HAP-1 (cell line): Measurements from ENCODE around the gene KATNBL1.
A peak's percentile ranks its signal among the peaks of the same experiment; 100 is the strongest.
"Not testable (repeated sequence)": the region's sequence is repeated elsewhere in the genome, so short reads cannot be mapped to it uniquely, and the experiment has no call there.

Experiments
- DNase-seq, 2 experiments: peaks; one replicate each; pipeline ENCODE4 v3.0.0-alpha.2; 2016 to 2020; ENCODE audit warnings: low spot score in 2 of 2
- H3K27me3 ChIP-seq: fragments of 250-450 bp; sonication (Bioruptor Pico); 2 replicates; pipeline ENCODE4 v1.5.1; 2020; ENCODE audit warnings: low read depth, mild to moderate bottlenecking, moderate library complexity
- H3K36me3 ChIP-seq: fragments of 250-450 bp; sonication (Bioruptor Pico); replicated peaks from 2 replicates; pipeline ENCODE4 v1.5.1; 2020; ENCODE audit warnings: mild to moderate bottlenecking
- H3K4me1 ChIP-seq: fragments of 250-450 bp; sonication (Bioruptor Pico); 2 replicates; pipeline ENCODE4 v1.5.1; 2020; ENCODE audit warnings: mild to moderate bottlenecking
- H3K4me3 ChIP-seq: fragments of 250-450 bp; sonication (Bioruptor Pico); 2 replicates; pipeline ENCODE4 v1.5.1; 2020; ENCODE audit warnings: mild to moderate bottlenecking, moderate library complexity
- H3K9me3 ChIP-seq: fragments of 250-450 bp; sonication (Bioruptor Pico); 2 replicates; pipeline ENCODE4 v1.5.1; 2020; ENCODE audit warnings: mild to moderate bottlenecking, moderate library complexity
- in situ Hi-C: fragments of 300-500 bp; cut with MboI; formaldehyde crosslinking; loops from 3 replicates; pipeline ENCODE4 v1.14.3; 2020; ENCODE audit warnings: low sequenced_read_pairs, inconsistent platforms, mixed read lengths

KATNBL1 gene

DNA sequence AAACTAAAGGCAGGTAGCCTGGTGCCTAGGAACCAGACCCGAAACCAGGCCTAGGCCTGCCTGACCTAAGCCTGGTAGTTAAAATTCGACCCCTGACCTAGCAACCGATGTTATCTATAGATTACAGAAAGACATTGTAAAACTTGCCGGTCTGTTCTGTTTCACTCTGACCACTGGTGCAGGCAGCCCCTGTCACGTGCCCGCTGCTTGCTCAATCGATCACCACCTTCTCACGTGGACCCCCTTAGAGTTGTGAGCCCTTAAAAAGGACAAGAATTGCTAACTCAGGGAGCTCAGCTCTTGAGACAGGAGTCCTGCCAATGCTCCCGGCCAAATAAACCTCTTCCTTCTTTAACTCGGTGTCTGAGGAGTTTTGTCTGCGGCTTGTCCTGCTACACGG is 88.1 kb downstream of the KATNBL1 start:
- DNase-seq, H3K36me3 ChIP-seq, H3K9me3 ChIP-seq, H3K27me3 ChIP-seq, in situ Hi-C loops, H3K4me3 ChIP-seq: not testable (repeated sequence)
- peaks cover 11% of the 10 kb centered on the region for H3K4me1 ChIP-seq

DNA sequence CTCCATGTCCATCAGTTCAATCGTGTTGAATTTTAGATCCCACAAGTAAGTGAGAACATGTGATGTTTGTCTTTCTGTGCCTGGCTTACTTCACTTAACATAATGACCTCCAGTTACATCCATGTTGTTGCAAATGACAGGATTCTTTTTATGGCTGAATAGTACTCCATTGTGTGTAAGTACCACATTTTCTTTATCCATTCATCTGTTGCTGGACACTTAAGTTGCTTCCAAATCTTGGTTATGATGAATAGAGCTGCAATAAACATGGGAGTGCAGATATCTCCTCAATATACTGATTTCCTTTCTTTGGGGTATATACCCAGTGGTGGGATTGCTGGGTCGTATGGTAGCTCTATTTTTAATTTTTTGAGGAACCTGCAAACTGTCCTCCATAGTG is 89.5 kb downstream of the KATNBL1 start:
- H3K4me3 ChIP-seq, H3K36me3 ChIP-seq, H3K9me3 ChIP-seq, H3K4me1 ChIP-seq, H3K27me3 ChIP-seq, DNase-seq, in situ Hi-C loops: not testable (repeated sequence)

DNA sequence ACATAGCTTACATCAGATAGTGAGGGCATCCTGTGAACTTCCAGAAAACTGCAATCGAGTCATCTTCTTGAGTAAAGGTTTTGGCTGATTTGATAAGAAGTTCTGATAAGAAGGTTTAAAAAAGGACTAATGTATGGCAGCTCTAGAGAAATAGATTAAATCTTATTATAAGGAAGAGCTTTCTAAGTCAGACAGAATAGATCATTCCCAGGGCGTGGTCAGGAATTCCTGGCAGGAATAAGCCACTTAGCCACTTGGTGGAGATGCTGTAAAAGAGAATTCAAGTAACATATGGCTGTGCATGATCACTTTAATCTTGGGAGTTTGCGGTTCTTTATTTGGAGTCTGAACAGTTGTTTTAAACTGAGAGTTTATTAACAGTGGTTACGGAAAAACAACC is 90.6 kb downstream of the KATNBL1 start:
- in situ Hi-C loops, result no loop called here
- no peak overlapping the region for H3K4me3 ChIP-seq

DNA sequence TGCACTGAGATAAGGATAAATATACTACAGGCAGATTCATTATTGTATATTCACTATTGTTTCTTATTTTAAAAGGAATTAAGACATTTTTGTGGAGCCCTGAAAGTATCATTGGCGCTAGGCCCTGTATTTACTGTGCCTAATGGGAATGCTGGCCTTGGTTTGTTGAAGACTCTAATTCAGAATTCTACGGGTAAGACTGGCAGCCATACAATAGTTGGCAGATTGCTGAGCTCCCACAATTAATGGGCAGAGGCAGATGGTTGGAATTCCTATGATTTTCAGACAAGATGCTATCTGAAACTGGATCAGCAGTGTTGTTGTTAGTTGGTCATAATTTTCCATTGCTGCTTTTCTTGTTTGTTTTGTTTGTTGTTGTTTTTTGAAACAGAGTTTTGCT is 93.3 kb downstream of the KATNBL1 start:
- Histone ChIP-seq H3K4me1 (peaks cover 2% of the 10 kb centered on the region; the same call in 1 of the 2 replicates), H3K9me3 (no peaks in the 10 kb centered on the region), H3K36me3 (no peaks in the 10 kb centered on the region), H3K27me3 (no peaks in the 10 kb centered on the region), H3K4me3 (no peak overlapping the region)
- DNase-seq, result no peak
- in situ Hi-C loops, result no loop called here

More for the DNA sequence above, 90.6 kb downstream of the KATNBL1 start:
- Histone ChIP-seq H3K36me3 (no peaks in the 10 kb centered on the region), H3K4me1 (peaks cover 2% of the 10 kb centered on the region; the same call in 1 of the 2 replicates), H3K9me3 (no peaks in the 10 kb centered on the region), H3K27me3 (no peaks in the 10 kb centered on the region)
- DNase-seq, result peak; percentile 24 to 25

DNA sequence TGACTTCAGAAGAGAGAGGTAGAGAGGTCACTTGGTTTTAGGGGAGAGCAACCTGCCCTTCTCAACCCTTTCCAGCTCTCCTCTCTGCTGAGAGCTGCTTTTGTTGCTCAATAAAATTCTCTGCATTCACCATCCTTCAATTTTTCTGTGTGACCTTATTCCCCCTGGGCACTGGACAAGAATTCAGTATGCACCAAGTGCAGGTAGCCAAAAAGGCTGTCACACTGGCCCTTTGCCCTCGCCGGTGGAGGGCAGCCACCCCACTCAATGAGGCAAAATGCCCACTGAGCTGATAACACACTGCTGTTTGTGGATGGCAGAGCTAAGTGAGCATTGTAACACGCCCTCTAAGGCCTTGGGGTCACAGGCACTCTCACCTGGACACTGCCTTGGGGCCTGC is 95.2 kb downstream of the KATNBL1 start:
- Histone ChIP-seq H3K36me3 (no peaks in the 10 kb centered on the region), H3K27me3 (no peaks in the 10 kb centered on the region), H3K9me3 (no peaks in the 10 kb centered on the region), H3K4me1 (peaks cover 2% of the 10 kb centered on the region; the same call in 1 of the 2 replicates), H3K4me3 (no peak overlapping the region)
- in situ Hi-C loops, result no loop called here
- DNase-seq, result no peak

DNA sequence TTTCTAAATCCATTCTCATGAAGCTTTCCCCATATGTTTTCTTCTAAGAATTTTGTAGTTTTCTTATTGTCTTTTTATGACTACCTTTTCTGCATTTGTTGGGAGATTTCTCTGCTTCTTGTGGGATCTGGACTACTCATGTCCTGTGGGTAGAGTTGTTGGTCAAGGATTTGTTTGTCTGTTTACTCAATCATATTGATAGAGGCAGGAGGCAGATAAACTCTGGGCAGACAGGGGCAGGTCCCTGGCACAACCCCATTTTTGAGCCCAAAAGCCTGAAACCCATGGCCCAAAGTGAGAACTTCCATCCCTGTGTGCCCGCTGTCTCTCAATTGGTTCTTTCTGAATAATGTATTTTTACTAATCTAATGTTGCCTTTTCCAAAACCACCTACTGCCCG is 95.7 kb downstream of the KATNBL1 start:
- no peak for DNase-seq
- in situ Hi-C loops, result no loop called here
- Histone ChIP-seq H3K4me3 (no peak overlapping the region), H3K9me3 (no peaks in the 10 kb centered on the region), H3K4me1 (no peaks in the 10 kb centered on the region), H3K36me3 (no peaks in the 10 kb centered on the region), H3K27me3 (no peaks in the 10 kb centered on the region)

DNA sequence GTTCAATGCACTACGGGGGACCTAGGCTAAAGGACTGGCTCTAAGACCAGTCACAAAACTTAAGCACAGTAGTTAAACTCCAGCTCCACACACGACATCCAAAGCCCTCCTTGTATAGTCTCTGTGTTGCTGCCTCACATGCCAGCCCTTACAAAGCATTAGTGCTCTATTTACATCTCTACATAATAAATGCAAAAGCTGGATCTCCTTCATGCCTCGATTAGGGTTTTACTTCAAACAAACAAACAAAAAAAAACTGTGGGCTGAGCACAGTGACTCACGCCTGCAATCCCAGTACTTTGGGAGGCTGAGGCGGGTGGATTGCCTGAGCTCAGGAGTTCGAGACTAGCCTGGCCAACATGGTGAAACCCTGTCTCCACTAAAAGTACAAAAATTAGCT is 98.4 kb downstream of the KATNBL1 start:
- DNase-seq, result no peak
- Histone ChIP-seq H3K4me1 (no peaks in the 10 kb centered on the region), H3K27me3 (no peaks in the 10 kb centered on the region), H3K36me3 (no peaks in the 10 kb centered on the region), H3K4me3 (no peak overlapping the region), H3K9me3 (no peaks in the 10 kb centered on the region)
- in situ Hi-C loops, result no loop called here

DNA sequence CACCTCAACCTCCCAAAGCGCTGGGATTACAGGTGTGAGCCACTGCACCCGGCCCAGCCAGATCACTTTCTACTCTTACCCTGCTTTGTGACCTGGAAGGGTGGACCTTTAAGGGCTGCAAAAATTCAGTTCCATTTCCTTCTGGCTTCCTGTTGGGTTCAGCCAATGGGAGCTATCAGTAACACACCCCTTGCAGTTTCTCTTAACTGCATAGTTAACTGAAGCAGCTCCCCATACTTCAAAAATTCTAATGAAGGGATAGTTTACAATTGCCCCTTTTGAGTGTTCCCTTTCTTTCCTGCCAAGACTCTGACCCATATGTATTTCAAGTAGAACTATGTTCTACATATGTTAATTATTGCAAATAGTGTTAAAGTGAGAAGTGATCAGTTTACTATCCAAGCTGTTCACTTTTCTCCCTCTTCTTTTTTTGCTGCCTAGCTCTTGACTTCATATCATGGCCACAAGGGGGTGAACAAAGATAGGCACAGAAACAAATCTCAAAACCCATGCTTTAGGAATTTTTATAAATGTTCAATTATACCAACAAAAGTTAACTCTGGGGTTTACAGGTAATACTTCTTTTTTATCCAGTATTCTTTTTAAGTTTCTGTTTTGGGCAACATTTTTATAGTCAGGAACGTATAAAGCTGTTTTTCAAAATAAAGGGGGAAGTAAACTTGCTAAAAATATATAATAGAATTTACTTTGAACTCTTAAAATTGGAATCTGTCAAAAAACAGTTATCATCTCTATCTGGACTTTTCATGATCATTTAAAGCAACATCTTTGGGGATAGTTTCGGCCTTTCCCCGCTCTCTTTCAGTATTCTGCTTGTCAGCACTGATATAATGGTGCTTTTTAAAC is 99.9 kb downstream of the KATNBL1 start:
- Histone ChIP-seq H3K36me3 (no peaks in the 10 kb centered on the region), H3K4me3 (no peak overlapping the region), H3K27me3 (no peaks in the 10 kb centered on the region), H3K9me3 (no peaks in the 10 kb centered on the region), H3K4me1 (no peaks in the 10 kb centered on the region)
- in situ Hi-C loops, result loop anchor here (10.0 kb wide), 2 partner anchors 115 to 255 kb away; partner anchors contain the start of genes EMC4 and LPCAT4
- DNase-seq, result peak; percentile 33 to 47

DNA sequence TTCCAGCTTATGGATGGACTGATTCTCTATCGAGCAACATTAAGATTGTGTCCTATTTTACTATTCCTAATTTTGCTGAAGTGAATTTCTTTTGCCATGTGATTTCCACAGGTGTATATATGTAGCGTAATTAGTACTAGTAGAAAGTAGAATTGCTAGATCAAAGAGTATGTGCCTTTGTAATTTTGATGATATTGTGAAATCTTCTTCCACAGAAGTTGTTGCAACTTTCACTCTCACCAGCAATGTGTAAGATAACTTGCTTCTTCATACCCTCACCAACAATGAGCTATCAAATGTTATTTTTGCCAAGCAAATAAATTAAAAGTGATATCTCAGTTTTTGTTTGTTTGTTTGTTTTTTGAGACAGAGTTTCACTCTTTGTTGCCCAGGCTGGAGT is 102.6 kb downstream of the KATNBL1 start:
- H3K4me3 ChIP-seq, result no peak overlapping the region
- H3K36me3 ChIP-seq, result no peaks in the 10 kb centered on the region
- H3K27me3 ChIP-seq, result no peaks in the 10 kb centered on the region
- H3K9me3 ChIP-seq, result peaks cover 2% of the 10 kb centered on the region
- H3K4me1 ChIP-seq, result peaks cover 1% of the 10 kb centered on the region; the same call in 1 of the 2 replicates
- in situ Hi-C loops, result loop anchor here (10.0 kb wide), 2 partner anchors 117 to 257 kb away; partner anchors contain the start of genes EMC4 and LPCAT4
- DNase-seq, result no peak

DNA sequence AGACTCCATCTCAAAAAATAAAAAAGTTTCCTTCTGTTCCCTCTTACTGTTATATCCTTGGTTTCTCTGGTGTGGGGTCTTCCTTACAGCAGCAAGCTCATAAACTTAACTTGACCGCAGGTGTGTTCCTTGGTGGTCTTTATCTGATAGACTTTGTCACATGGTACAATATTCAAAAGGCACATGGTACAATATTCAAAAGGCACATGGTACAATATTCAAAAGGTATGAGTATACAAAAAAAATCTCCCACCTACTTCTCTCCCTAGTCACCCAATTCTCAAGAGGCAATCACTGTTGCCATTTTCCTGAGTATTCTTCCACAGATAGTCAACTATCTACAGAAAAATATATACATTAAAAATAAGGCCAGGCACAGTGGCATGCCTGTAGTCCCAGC is 103.5 kb downstream of the KATNBL1 start:
- in situ Hi-C loops, result loop anchor here (10.0 kb wide), 2 partner anchors 118 to 258 kb away; partner anchors contain the start of genes EMC4 and LPCAT4

DNA sequence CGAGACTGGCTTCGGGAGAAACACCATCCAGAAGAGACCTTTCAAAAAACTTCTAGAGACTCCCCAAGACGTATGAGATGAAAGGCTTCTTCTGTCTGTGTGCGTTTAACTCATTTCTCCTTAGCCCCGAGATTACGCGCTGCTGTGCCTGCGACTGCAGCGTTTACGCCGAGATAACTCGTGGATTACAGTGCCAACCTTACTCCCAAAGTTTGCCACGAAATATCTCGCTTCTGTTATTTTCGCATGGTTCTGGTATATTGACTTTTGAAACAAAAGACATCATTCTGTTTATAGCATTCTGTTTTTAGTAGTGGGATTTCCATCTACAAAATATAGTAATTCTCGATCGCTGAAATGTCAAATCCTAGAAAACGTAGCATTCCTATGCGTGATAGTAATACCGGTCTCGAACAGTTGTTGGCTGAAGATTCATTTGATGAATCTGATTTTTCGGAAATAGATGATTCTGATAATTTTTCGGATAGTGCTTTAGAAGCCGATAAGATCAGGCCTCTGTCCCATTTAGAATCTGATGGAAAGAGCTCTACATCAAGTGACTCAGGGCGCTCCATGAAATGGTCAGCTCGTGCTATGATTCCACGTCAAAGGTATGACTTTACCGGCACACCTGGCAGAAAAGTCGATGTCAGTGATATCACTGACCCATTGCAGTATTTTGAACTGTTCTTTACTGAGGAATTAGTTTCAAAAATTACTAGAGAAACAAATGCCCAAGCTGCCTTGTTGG is 107.5 kb downstream of the KATNBL1 start:
- Histone ChIP-seq H3K4me1 (peaks cover 10% of the 10 kb centered on the region), H3K4me3 (peak overlapping the region; percentile 88), H3K36me3 (no peaks in the 10 kb centered on the region; the same call in 1 of the 2 replicates), H3K27me3 (no peaks in the 10 kb centered on the region), H3K9me3 (peaks cover 2% of the 10 kb centered on the region)
- in situ Hi-C loops, result loop anchor here (10.0 kb wide), 2 partner anchors 122 to 262 kb away; partner anchors contain the start of genes EMC4 and LPCAT4
- DNase-seq, result no peak

More for the DNA sequence above, 103.5 kb downstream of the KATNBL1 start:
- DNase-seq, result no peak
- Histone ChIP-seq H3K9me3 (peaks cover 2% of the 10 kb centered on the region), H3K27me3 (no peaks in the 10 kb centered on the region), H3K36me3 (no peaks in the 10 kb centered on the region), H3K4me1 (peaks cover 4% of the 10 kb centered on the region; the same call in 1 of the 2 replicates), H3K4me3 (no peak overlapping the region)

DNA sequence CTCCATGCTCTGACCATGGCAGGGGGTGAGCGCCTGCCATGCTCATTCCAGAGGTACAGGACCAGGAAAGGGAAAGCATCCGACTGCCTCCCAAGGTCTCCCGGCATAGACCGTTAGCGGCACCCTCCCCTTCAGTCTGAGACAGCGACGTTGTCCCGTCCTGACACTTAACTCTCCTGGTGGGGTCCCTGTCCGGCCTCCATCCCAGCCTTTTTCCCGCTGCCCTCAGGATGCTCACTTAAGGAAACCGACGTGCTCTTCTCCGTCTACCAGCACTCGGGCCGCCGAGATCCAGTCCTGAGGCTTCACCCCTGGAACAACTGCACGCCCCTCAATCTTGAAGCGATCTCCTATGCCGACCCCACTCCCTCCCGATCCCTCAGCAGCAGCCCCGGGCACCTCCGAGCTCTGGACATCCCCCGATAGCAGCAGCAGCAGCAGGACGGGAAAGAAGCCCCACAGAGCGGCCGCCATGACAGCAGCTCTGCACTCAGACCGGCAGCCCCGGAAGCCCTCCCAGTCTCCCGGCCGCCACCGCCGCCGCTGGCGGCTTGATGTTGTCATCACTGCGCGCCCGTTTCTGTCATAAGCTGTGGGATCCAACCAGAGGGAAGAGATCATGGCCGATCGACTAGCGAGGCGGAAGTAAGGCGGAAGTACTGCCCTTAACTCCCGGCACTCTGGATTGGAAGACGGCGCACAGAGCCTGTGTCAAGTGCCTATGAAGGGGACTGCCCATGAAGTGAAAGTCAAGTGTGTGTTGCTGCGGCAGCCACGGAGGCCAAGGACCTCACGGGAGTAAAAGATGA is 108.3 kb downstream of the KATNBL1 start, which contains the start of the genes EMC7 and PGBD4:
TSS of gene EMC7 (minus strand) at position 497 of the 809 bp plus-strand sequence. CDS start at position 474, 23 bp downstream.
TSS of gene PGBD4 (plus strand) at position 718 of the 809 bp plus-strand sequence. CDS start 449 bp downstream, outside the sequence.
- H3K4me3 ChIP-seq, result peak within 1 kb of the TSS; percentile 88
- in situ Hi-C loops, result loop anchor here (10.0 kb wide), 2 partner anchors 123 to 263 kb away; partner anchors contain the start of genes EMC4 and LPCAT4
- no peaks in the 10 kb centered on the region for H3K27me3 ChIP-seq
- H3K4me1 ChIP-seq, result peaks cover 10% of the 10 kb centered on the region
- H3K36me3 ChIP-seq, result no peaks in the 10 kb centered on the region; the same call in 1 of the 2 replicates
- H3K9me3 ChIP-seq, result peaks cover 2% of the 10 kb centered on the region
- peak; percentile 97 for DNase-seq

DNA sequence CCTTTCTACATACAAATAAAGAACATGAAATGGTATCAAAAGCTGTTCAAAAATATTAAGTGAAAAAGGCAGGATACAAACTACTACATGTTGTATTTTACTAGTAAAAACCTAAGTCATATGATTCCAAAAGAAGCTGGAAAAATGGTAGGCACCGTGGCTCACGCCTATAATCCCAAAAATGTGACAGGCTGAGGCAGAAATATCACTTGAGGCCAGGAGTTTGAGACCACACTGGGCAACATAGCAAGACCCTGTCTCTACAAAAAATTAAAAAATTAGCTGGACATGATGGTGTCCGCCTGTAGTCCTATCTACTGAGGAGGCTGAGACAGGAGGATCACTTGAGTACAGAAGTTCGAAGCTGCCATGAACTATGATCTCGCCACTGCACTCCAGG is 110.0 kb downstream of the KATNBL1 start:
- H3K36me3 ChIP-seq, result peaks cover 6% of the 10 kb centered on the region
- DNase-seq, result no peak
- H3K9me3 ChIP-seq, result peaks cover 2% of the 10 kb centered on the region
- no peak overlapping the region; the same call in 1 of the 2 replicates for H3K4me3 ChIP-seq
- H3K4me1 ChIP-seq, result peaks cover 10% of the 10 kb centered on the region
- no peaks in the 10 kb centered on the region for H3K27me3 ChIP-seq
- in situ Hi-C loops, result loop anchor here (10.0 kb wide), 2 partner anchors 125 to 265 kb away; partner anchors contain the start of genes EMC4 and LPCAT4
